Type B pancreatic cell (in vitro differentiated cells): ENCODE data around the gene ADAMTS9. TPM values are rescaled to one million over a fixed set of nuclear protein-coding genes. Genes with fewer than 3 reads are reported as not detected.

Source experiments
- DNase-seq: peaks from one replicate; pipeline ENCODE4 v3.0.0; 2021; ENCODE audit warnings: mixed read lengths; ENCODE audit not compliant: unreplicated experiment; ENCODE audit errors: extremely low spot score
- H3K27ac Mint-ChIP-seq: 2 replicates; pipeline ENCODE4 v1.8.0; 2021; ENCODE audit warnings: mild to moderate bottlenecking, mixed read lengths
- H3K27me3 Mint-ChIP-seq: 2 replicates; pipeline ENCODE4 v1.8.0; 2021; ENCODE audit warnings: mixed read lengths
- H3K36me3 Mint-ChIP-seq: 2 replicates; pipeline ENCODE4 v1.8.0; 2021; ENCODE audit warnings: mixed read lengths
- H3K4me1 Mint-ChIP-seq: one replicate; pipeline ENCODE4 v1.8.0; 2021; ENCODE audit warnings: mixed read lengths; ENCODE audit not compliant: unreplicated experiment
- H3K4me3 Mint-ChIP-seq: 2 replicates; pipeline ENCODE4 v1.8.0; 2021; ENCODE audit warnings: mild to moderate bottlenecking, mixed read lengths
- H3K9me3 Mint-ChIP-seq: 2 replicates; pipeline ENCODE4 v1.8.0; 2021; ENCODE audit warnings: mixed read lengths
- total RNA-seq: library from RNA; stranded (reverse); gene quantifications from 2 replicates; pipeline ENCODE4 v1.2.1, GENCODE V29; 2021; ENCODE audit warnings: low replicate concordance
- TF ChIP-seq, protein P1 (sequence below): fragments of 200-600 bp; sonication (generic); conservative IDR thresholded peaks from 2 replicates; pipeline ENCODE4 v1.5.0; 2021; ENCODE audit warnings: antibody characterized with exemption, mild to moderate bottlenecking

The ADAMTS9 gene
- total RNA-seq, 1 donor from 2014 or later, result 34.9 TPM

DNA sequence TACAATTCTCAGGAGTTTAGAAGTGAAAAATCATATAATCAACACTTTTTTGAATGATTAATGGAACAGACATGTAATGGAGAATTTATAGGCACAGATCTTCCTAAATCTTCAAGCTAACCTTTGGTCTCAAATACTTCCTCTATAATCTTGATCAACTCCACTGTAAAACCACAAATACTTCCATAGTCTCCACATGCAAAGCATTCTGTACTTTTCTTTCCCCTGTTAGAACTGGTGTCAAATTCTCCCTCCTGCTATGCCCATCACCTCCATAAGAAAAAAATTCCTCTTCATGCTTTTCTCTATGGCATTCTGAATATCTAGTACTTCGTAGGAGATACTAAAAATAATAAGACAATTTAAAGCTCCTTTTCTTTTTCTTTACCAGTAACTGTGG is 214.3 kb downstream of the ADAMTS9 start:
- Mint-ChIP-seq H3K27me3 (no peaks in the 10 kb centered on the region), H3K9me3 (peaks cover 14% of the 10 kb centered on the region), H3K4me3 (no peak overlapping the region), H3K27ac (no peak overlapping the region), H3K4me1 (peaks cover 8% of the 10 kb centered on the region), H3K36me3 (peaks cover 3% of the 10 kb centered on the region)
- TF ChIP-seq, protein P1, sequence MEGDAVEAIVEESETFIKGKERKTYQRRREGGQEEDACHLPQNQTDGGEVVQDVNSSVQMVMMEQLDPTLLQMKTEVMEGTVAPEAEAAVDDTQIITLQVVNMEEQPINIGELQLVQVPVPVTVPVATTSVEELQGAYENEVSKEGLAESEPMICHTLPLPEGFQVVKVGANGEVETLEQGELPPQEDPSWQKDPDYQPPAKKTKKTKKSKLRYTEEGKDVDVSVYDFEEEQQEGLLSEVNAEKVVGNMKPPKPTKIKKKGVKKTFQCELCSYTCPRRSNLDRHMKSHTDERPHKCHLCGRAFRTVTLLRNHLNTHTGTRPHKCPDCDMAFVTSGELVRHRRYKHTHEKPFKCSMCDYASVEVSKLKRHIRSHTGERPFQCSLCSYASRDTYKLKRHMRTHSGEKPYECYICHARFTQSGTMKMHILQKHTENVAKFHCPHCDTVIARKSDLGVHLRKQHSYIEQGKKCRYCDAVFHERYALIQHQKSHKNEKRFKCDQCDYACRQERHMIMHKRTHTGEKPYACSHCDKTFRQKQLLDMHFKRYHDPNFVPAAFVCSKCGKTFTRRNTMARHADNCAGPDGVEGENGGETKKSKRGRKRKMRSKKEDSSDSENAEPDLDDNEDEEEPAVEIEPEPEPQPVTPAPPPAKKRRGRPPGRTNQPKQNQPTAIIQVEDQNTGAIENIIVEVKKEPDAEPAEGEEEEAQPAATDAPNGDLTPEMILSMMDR, result no peak
- DNase-seq, result no peak

- Mint-ChIP-seq H3K27ac (no peak overlapping the region), H3K27me3 (no peaks in the 10 kb centered on the region), H3K36me3 (peaks cover 2% of the 10 kb centered on the region), H3K9me3 (peaks cover 11% of the 10 kb centered on the region), H3K4me3 (no peak overlapping the region), H3K4me1 (peaks cover 18% of the 10 kb centered on the region)
- DNase-seq, result no peak
- TF ChIP-seq, protein P1, result no peak
These were observed 217.4 kb downstream of the ADAMTS9 start for GRCh38 chr3:64470436-64470835.

DNA sequence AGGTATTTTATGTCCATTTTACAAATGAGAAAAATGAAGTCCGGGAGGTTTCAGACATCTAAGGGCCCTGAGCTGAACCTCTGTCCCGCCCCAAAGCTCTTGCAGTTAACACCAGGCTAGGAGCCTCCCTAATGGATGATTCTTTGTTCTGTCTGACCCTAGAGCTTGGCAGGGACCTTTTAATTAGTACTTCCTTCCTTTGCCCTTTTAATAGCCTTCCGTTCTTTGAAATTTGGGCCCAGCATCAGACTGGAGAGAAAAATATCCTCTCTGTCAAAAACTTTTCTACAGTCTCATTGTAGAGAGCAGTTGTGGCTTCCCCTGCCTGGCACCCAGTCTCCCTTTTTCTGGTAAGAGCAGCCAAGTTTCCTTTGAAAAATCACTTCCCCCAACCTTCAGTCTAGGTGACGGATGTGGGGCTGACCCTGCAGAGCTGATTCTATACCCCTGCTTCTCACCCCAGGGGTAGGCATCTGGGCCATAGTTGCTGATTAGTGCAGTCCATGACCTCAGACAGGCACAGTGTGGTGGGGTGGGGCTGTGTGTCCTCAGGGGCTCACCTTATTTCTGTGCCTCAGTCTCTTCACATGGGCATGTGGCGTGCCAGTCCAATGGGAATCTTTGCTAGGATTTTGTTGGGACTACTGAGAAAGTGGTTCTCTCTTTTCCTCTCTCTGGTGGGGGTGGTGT is 220.4 kb downstream of the ADAMTS9 start:
- TF ChIP-seq, protein P1, result no peak
- no peaks in the 10 kb centered on the region for H3K36me3 Mint-ChIP-seq
- peaks cover 3% of the 10 kb centered on the region for H3K27me3 Mint-ChIP-seq
- H3K9me3 Mint-ChIP-seq, result no peaks in the 10 kb centered on the region
- DNase-seq, result no peak
- no peak overlapping the region for H3K27ac Mint-ChIP-seq
- peaks cover 16% of the 10 kb centered on the region for H3K4me1 Mint-ChIP-seq
- no peak overlapping the region for H3K4me3 Mint-ChIP-seq
